ENCODE results near the gene UPK3BL1.
"Not testable (repeated sequence)": the region's sequence is repeated elsewhere in the genome, so short reads cannot be mapped to it uniquely, and the experiment has no call there.

DNA sequence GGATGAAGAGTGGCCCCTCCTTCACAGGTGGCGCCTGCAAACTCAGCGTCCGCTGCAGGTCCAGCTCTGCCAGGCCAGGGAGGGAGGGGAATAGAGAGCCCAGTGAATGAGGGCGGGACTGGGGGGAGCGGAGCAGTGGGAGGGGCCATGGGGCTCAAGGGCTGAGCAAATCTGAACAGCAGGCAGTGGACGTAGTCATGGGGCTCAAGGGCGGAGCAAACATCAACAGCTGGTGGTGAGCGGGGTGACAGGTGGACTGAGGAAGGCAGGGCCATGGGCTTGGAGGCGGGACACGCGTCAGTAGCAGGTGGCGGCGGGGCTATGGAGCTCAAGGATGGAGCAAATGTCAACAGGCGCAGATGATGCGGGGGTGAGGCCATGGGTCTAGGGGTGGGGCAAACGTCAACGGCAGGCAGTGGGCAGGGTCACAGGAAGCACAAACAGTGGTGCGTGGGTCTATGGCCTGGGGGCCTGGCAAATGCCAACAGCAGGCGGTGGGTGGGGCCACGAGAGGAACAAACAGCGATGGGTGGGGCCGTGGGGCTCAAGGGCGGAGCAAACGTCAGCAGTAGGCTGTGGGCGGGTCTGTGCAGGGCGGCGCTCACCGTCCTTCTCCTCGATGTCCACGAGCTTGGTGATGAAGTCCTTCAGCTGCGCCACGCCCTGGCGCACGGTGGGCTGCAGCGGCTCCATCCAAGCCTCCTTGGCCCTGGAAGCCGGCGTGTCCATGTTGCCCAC, 45.9 kb upstream of the UPK3BL1 start:
- TF ChIP-seq CEBPB (IDR thresholded peaks at IDR 0.05), result not testable (repeated sequence)
- TF ChIP-seq, protein P1, sequence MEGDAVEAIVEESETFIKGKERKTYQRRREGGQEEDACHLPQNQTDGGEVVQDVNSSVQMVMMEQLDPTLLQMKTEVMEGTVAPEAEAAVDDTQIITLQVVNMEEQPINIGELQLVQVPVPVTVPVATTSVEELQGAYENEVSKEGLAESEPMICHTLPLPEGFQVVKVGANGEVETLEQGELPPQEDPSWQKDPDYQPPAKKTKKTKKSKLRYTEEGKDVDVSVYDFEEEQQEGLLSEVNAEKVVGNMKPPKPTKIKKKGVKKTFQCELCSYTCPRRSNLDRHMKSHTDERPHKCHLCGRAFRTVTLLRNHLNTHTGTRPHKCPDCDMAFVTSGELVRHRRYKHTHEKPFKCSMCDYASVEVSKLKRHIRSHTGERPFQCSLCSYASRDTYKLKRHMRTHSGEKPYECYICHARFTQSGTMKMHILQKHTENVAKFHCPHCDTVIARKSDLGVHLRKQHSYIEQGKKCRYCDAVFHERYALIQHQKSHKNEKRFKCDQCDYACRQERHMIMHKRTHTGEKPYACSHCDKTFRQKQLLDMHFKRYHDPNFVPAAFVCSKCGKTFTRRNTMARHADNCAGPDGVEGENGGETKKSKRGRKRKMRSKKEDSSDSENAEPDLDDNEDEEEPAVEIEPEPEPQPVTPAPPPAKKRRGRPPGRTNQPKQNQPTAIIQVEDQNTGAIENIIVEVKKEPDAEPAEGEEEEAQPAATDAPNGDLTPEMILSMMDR (IDR thresholded peaks at IDR 0.05), result not testable (repeated sequence)

Measured in A549 (cell line).